Suprapubic skin (tissue), 3 donors: ENCODE measurements around the gene STX4.

Experiments used
- EP300 ChIP-seq: sonication (generic); formaldehyde crosslinking; IDR thresholded peaks from one replicate; pipeline ENCODE4 v1.6.1; 2017; ENCODE audit warnings: antibody characterized with exemption
- POLR2A ChIP-seq, 2 donors: fragments of 450-650 bp; IDR thresholded peaks; one replicate each; pipeline ENCODE4 v1.6.1; 2017; ENCODE audit warnings: antibody characterized with exemption in 2 of 2, mild to moderate bottlenecking in 2 of 2, moderate library complexity in 2 of 2
- TF ChIP-seq, protein P1 (sequence below), 2 donors: fragments of 200-600 bp in 1 of 2; fragments of 450-650 bp in 1 of 2; sonication (generic) in 1 of 2; IDR thresholded peaks; one replicate each; pipeline ENCODE4 v1.5.1; 2016 to 2019; ENCODE audit warnings: antibody characterized with exemption in 2 of 2, mild to moderate bottlenecking in 1 of 2, moderate library complexity in 1 of 2

DNA sequence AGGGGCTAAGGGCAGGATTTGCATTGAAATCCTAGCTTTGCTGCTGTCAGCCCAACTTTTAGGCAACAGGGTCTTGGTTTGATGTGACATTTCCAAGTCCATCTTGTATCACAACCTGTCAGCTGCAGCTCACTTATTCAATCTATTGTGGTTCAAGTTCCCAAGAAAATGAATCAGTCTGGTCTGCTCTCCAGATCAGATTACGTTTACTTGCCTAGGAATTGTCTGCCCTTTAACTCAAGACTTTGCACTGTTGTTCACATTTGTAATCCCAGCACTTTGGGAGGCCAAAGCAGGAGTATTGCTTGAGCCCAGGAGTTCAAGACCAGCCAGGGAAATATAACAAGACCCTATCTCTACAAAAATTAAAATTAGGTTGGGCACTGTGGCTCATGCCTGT, 10.0 kb downstream of the STX4 start:
- TF ChIP-seq, protein P1, sequence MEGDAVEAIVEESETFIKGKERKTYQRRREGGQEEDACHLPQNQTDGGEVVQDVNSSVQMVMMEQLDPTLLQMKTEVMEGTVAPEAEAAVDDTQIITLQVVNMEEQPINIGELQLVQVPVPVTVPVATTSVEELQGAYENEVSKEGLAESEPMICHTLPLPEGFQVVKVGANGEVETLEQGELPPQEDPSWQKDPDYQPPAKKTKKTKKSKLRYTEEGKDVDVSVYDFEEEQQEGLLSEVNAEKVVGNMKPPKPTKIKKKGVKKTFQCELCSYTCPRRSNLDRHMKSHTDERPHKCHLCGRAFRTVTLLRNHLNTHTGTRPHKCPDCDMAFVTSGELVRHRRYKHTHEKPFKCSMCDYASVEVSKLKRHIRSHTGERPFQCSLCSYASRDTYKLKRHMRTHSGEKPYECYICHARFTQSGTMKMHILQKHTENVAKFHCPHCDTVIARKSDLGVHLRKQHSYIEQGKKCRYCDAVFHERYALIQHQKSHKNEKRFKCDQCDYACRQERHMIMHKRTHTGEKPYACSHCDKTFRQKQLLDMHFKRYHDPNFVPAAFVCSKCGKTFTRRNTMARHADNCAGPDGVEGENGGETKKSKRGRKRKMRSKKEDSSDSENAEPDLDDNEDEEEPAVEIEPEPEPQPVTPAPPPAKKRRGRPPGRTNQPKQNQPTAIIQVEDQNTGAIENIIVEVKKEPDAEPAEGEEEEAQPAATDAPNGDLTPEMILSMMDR (IDR thresholded peaks at IDR 0.05), result no peak
- no peak for TF ChIP-seq POLR2A (IDR thresholded peaks at IDR 0.05)
- TF ChIP-seq EP300, result no peak
